Measurements from ENCODE around the gene RSBN1L. TPM values are rescaled to one million over a fixed set of nuclear protein-coding genes. Genes with fewer than 3 reads are reported as not detected.

Gene RSBN1L
- polyA plus RNA-seq, 1 donor (not counting 4 experiments of a cell fraction or from before 2014, with no cell fraction given), result 9.6 TPM

DNA sequence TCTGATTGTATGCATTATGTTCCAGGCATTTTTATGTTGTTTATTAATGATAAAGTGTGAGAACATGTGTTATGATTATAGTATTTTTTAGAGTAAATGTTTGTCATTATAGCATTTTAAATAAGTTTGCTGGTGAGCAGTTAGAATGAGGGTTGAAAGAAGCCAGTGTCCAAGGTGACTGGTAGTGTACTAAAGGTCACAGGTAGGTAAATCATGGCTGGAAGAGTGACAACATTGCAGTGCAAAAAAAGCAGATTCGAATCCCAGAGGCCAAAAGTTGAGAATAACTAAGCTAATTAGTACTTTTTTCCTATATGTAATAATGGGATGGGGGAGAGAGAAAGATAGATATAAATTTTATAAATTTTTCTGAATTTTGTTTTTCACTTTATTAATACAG, 44.0 kb downstream of the RSBN1L start:
- Histone ChIP-seq H3K79me2 (ENCODE audit: control insufficient read depth, insufficient read depth, low read length) (peaks cover 3% of the 10 kb centered on the region), H3K4me1 (ENCODE audit: control insufficient read depth, extremely low read depth, insufficient read depth, low read length) (no peaks in the 10 kb centered on the region), H3K4me3 (ENCODE audit: control insufficient read depth in 2 of 3, extremely low read depth in 1 of 3, insufficient read depth in 2 of 3, low read depth in 1 of 3, low read length in 3 of 3) (no peak overlapping the region), H4K20me1 (ENCODE audit: control insufficient read depth, extremely low read depth, insufficient read depth, low read length) (no peaks in the 10 kb centered on the region), H3K4me2 (ENCODE audit: control insufficient read depth, extremely low read depth, insufficient read depth, low read depth, low read length) (no peak overlapping the region), H3K36me3 (ENCODE audit: control insufficient read depth in 2 of 2, extremely low read depth in 1 of 2, insufficient read depth in 2 of 2, low read length in 2 of 2) (no peaks in the 10 kb centered on the region), H3K9me3 (ENCODE audit: control insufficient read depth, low read depth, low read length) (no peaks in the 10 kb centered on the region), H3K9me1 (ENCODE audit: control insufficient read depth, extremely low read depth, insufficient read depth, low read length) (no peaks in the 10 kb centered on the region), H2AFZ (ENCODE audit: control insufficient read depth, low read length) (no peak overlapping the region), H3K9ac (ENCODE audit: control insufficient read depth, extremely low read depth, insufficient read depth, low read length) (no peak overlapping the region), H3K27me3 (ENCODE audit: control insufficient read depth, extremely low read depth, insufficient read depth, low read length) (no peaks in the 10 kb centered on the region), H3K27ac (ENCODE audit: control insufficient read depth, insufficient read depth, low read length) (no peak overlapping the region)
- dilution Hi-C loops (cut with MboI; ENCODE audit: extremely low pct_ligation_motif_present, low sequenced_read_pairs), result no loop called here
- no peak for DNase-seq (ENCODE audit: low read depth, low spot score)
- FAIRE-seq, result no peak
- no peak for TF ChIP-seq EZH2 (IDR thresholded peaks at IDR 0.05; ENCODE audit: low read length)
- TF ChIP-seq, protein P1, sequence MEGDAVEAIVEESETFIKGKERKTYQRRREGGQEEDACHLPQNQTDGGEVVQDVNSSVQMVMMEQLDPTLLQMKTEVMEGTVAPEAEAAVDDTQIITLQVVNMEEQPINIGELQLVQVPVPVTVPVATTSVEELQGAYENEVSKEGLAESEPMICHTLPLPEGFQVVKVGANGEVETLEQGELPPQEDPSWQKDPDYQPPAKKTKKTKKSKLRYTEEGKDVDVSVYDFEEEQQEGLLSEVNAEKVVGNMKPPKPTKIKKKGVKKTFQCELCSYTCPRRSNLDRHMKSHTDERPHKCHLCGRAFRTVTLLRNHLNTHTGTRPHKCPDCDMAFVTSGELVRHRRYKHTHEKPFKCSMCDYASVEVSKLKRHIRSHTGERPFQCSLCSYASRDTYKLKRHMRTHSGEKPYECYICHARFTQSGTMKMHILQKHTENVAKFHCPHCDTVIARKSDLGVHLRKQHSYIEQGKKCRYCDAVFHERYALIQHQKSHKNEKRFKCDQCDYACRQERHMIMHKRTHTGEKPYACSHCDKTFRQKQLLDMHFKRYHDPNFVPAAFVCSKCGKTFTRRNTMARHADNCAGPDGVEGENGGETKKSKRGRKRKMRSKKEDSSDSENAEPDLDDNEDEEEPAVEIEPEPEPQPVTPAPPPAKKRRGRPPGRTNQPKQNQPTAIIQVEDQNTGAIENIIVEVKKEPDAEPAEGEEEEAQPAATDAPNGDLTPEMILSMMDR (optimal IDR thresholded peaks at IDR 0.05 in 1 of 3, IDR thresholded peaks at IDR 0.05 in 1 of 3, conservative IDR thresholded peaks at IDR 0.05 in 1 of 3; ENCODE audit: extremely low read depth in 1 of 3, insufficient read depth in 2 of 3, low read length in 3 of 3), result no peak

DNA sequence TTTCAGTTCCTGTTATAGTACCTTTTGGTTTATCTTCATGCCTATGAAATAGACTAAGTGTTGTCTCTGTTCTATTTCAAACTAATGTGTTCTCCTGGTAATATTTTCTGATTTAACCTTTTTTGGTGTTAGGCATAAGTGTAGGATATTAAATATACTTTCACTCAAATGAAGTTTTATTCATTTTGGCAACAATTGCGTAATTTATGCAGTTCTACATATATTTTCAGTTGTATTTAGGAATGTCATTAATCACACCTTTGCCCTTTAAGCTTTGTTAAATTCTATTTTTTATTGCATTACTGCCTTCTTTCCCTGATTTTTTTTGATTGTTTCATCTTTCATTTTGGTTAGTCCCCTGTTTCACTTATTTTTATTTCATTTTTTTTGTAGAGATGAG, 47.3 kb downstream of the RSBN1L start:
- Histone ChIP-seq H3K27me3 (ENCODE audit: control insufficient read depth, extremely low read depth, insufficient read depth, low read length) (no peaks in the 10 kb centered on the region), H3K4me2 (ENCODE audit: control insufficient read depth, extremely low read depth, insufficient read depth, low read depth, low read length) (no peak overlapping the region), H3K4me1 (ENCODE audit: control insufficient read depth, extremely low read depth, insufficient read depth, low read length) (no peaks in the 10 kb centered on the region), H4K20me1 (ENCODE audit: control insufficient read depth, extremely low read depth, insufficient read depth, low read length) (no peaks in the 10 kb centered on the region), H3K36me3 (ENCODE audit: control insufficient read depth in 2 of 2, extremely low read depth in 1 of 2, insufficient read depth in 2 of 2, low read length in 2 of 2) (no peaks in the 10 kb centered on the region), H3K79me2 (ENCODE audit: control insufficient read depth, insufficient read depth, low read length) (peaks cover 2% of the 10 kb centered on the region), H3K27ac (ENCODE audit: control insufficient read depth, insufficient read depth, low read length) (no peak overlapping the region), H3K9me1 (ENCODE audit: control insufficient read depth, extremely low read depth, insufficient read depth, low read length) (no peaks in the 10 kb centered on the region), H2AFZ (ENCODE audit: control insufficient read depth, low read length) (no peak overlapping the region), H3K9me3 (ENCODE audit: control insufficient read depth, low read depth, low read length) (no peaks in the 10 kb centered on the region), H3K4me3 (ENCODE audit: control insufficient read depth in 2 of 3, extremely low read depth in 1 of 3, insufficient read depth in 2 of 3, low read depth in 1 of 3, low read length in 3 of 3) (no peak overlapping the region), H3K9ac (ENCODE audit: control insufficient read depth, extremely low read depth, insufficient read depth, low read length) (no peak overlapping the region)
- DNase-seq (ENCODE audit: low read depth, low spot score), result no peak
- TF ChIP-seq EZH2 (IDR thresholded peaks at IDR 0.05; ENCODE audit: low read length), result no peak
- TF ChIP-seq, protein P1 (optimal IDR thresholded peaks at IDR 0.05 in 1 of 3, IDR thresholded peaks at IDR 0.05 in 1 of 3, conservative IDR thresholded peaks at IDR 0.05 in 1 of 3; ENCODE audit: extremely low read depth in 1 of 3, insufficient read depth in 2 of 3, low read length in 3 of 3), result no peak
- dilution Hi-C loops (cut with MboI; ENCODE audit: extremely low pct_ligation_motif_present, low sequenced_read_pairs), result no loop called here
- FAIRE-seq, result no peak

All from keratinocyte (primary cell).